Common myeloid progenitor, CD34-positive (primary cell): ENCODE results near the gene TUBA8. TPM values are rescaled to one million over a fixed set of nuclear protein-coding genes. Genes with fewer than 3 reads are reported as not detected.
"Not testable (repeated sequence)": the region's sequence is repeated elsewhere in the genome, so short reads cannot be mapped to it uniquely, and the experiment has no call there.

Experiments used
- CTCF ChIA-PET: fragments of 350-600 bp; sonication (Branson Sonifier 250); formaldehyde crosslinking; loops from one replicate; lab custom pipeline; 2021; ENCODE audit warnings: antibody characterized with exemption; lab: Charles Lee
- POLR2A ChIA-PET: fragments of 350-600 bp; sonication (Branson Sonifier 250); formaldehyde crosslinking; loops from one replicate; lab custom pipeline; 2021; ENCODE audit warnings: antibody characterized with exemption; lab: Charles Lee
- DNase-seq, 3 donors: peaks; one replicate each; pipeline versions ENCODE4 v3.0.0 to v3.0.0-alpha.2; 2013
- H3K27ac ChIP-seq, 2 experiments: 1 replicate in 1 of 2; 2 replicates in 1 of 2; pipeline ENCODE4 v1.7.0; 2013; ENCODE audit warnings: inconsistent platforms in 2 of 2, low read length in 2 of 2, mild to moderate bottlenecking in 2 of 2, low read depth in 1 of 2, moderate library complexity in 1 of 2; ENCODE audit not compliant: severe bottlenecking in 2 of 2, insufficient read depth in 1 of 2, poor library complexity in 1 of 2
- H3K27me3 ChIP-seq, 5 experiments: replicated peaks in 2 of 5; 1 replicate in 3 of 5; 2 replicates in 2 of 5; pipeline versions ENCODE4 v1.6.1 to v1.7.0; 2013; ENCODE audit warnings: low read length in 4 of 5, mild to moderate bottlenecking in 2 of 5, moderate library complexity in 2 of 5, inconsistent platforms in 1 of 5; ENCODE audit not compliant: insufficient read depth in 5 of 5, control insufficient read depth in 4 of 5
- H3K36me3 ChIP-seq, 4 experiments: 1 replicate in 2 of 4; 2 replicates in 2 of 4; pipeline versions ENCODE4 v1.6.1 to v1.7.0; 2013; ENCODE audit warnings: low read length in 3 of 4, control low read depth in 1 of 4, mild to moderate bottlenecking in 1 of 4; ENCODE audit not compliant: control insufficient read depth in 4 of 4, insufficient read depth in 4 of 4
- H3K4me1 ChIP-seq, 4 experiments: 1 replicate in 3 of 4; 2 replicates in 1 of 4; pipeline versions ENCODE4 v1.6.1 to v1.7.1; 2013; ENCODE audit warnings: low read length in 3 of 4, mild to moderate bottlenecking in 3 of 4, control low read depth in 1 of 4, inconsistent platforms in 1 of 4, moderate library complexity in 1 of 4; ENCODE audit not compliant: control insufficient read depth in 4 of 4, insufficient read depth in 4 of 4; ENCODE audit errors: control extremely low read depth in 1 of 4
- H3K4me3 ChIP-seq, 7 experiments: 1 replicate in 4 of 7; 2 replicates in 3 of 7; pipeline versions ENCODE4 v1.5.1 to v1.7.0; 2013; ENCODE audit warnings: mild to moderate bottlenecking in 7 of 7, low read length in 6 of 7, moderate library complexity in 6 of 7, inconsistent platforms in 2 of 7, low read depth in 2 of 7, control low read depth in 1 of 7; ENCODE audit not compliant: insufficient read depth in 4 of 7, control insufficient read depth in 1 of 7; ENCODE audit errors: extremely low read depth in 1 of 7
- H3K9me3 ChIP-seq, 5 experiments: 1 replicate in 4 of 5; 2 replicates in 1 of 5; pipeline versions ENCODE4 v1.6.1 to v1.7.1; 2013; ENCODE audit warnings: low read length in 4 of 5, mild to moderate bottlenecking in 2 of 5, inconsistent platforms in 1 of 5, low read depth in 1 of 5, moderate library complexity in 1 of 5; ENCODE audit not compliant: control insufficient read depth in 4 of 5, insufficient read depth in 2 of 5; ENCODE audit errors: control extremely low read depth in 1 of 5
- WGBS: methylation state at CpG from one replicate; pipeline ENCODE4 v1.1.5; 2013; ENCODE audit not compliant: insufficient coverage; 5-methylcytosine and 5-hydroxymethylcytosine counted together
- polyA plus RNA-seq: library from polyadenylated mRNA; unstranded; fragments of 120-200 nt; gene quantifications from one replicate; pipeline ENCODE4 v1.2.1, GENCODE V29; 2013

Gene TUBA8
- polyA plus RNA-seq, result 2.0 TPM

- peak in 2 of 3 donors; percentile 31 to 63 for DNase-seq
- Histone ChIP-seq H3K9me3 (peaks cover 0 to 16% (median 8%) of the 10 kb centered on the region in 5 experiments), H3K4me1 (peaks cover 7 to 54% (median 45%) of the 10 kb centered on the region in 4 experiments), H3K36me3 (peaks cover 0 to 4% (median 1%) of the 10 kb centered on the region in 4 experiments), H3K4me3 (peak within 1 kb of the TSS in 6 of 7 experiments; percentile 25 to 70 (median 52)), H3K27me3 (peaks cover 2 to 40% (median 14%) of the 10 kb centered on the region in 5 experiments), H3K27ac (no peak within 1 kb of the TSS)
- CTCF ChIA-PET, result no interaction called here
- under 1% methylated on average over 64 of the region's 72 CpGs for WGBS
- POLR2A ChIA-PET, result interaction anchor here (0.7 kb wide), 1 partner anchor 15 kb away, joined by 4 read pairs; no protein-coding TSS in a partner anchor
These were observed at the start of gene TUBA8 for GRCh38 chr22:18110194-18110953. TUBA8 (plus strand) TSS chr22:18110809; CDS start chr22:18110866, 57 bp downstream.

- Histone ChIP-seq H3K4me1 (peaks cover 0 to 5% (median 0%) of the 10 kb centered on the region in 4 experiments), H3K27ac (no peak overlapping the region), H3K36me3 (no peaks in the 10 kb centered on the region), H3K4me3 (no peak overlapping the region), H3K27me3 (peaks cover 0 to 21% (median 3%) of the 10 kb centered on the region in 5 experiments), H3K9me3 (no peaks in the 10 kb centered on the region)
- no CpG with 5 or more reads among the region's 3 CpGs for WGBS
- DNase-seq, result no peak
- CTCF ChIA-PET, result interaction anchor here (1.7 kb wide), 1 partner anchor 232 kb away, joined by 8 read pairs; no protein-coding TSS in a partner anchor
- POLR2A ChIA-PET, result interaction anchor here (1.2 kb wide), 1 partner anchor 52 kb away, joined by 3 read pairs; no protein-coding TSS in a partner anchor
These were observed 48.2 kb upstream of the TUBA8 start for GRCh38 chr22:18062421-18062820.

GRCh38 chr22:18063306-18063705 lies 47.3 kb upstream of the TUBA8 start:
- 91% methylated on average over 7 of the region's 7 CpGs for WGBS
- no peak overlapping the region for H3K4me3 ChIP-seq
- no peaks in the 10 kb centered on the region for H3K9me3 ChIP-seq
- ChIA-PET POLR2A (interaction anchor here (1.2 kb wide), 1 partner anchor 51 kb away, joined by 3 read pairs; no protein-coding TSS in a partner anchor), CTCF (interaction anchor here (1.0 to 1.7 kb wide), 2 partner anchors 12 to 233 kb away, joined by 5 to 8 read pairs; no protein-coding TSS in a partner anchor)
- peaks cover 0 to 5% (median 0%) of the 10 kb centered on the region in 4 experiments for H3K4me1 ChIP-seq
- peaks cover 0 to 21% (median 3%) of the 10 kb centered on the region in 5 experiments for H3K27me3 ChIP-seq
- no peak for DNase-seq
- no peak overlapping the region for H3K27ac ChIP-seq
- no peaks in the 10 kb centered on the region for H3K36me3 ChIP-seq

GRCh38 chr22:18063715-18064114 lies 46.9 kb upstream of the TUBA8 start:
- not testable (repeated sequence) for H3K4me3 ChIP-seq, H3K4me1 ChIP-seq, H3K9me3 ChIP-seq, H3K36me3 ChIP-seq, H3K27ac ChIP-seq, DNase-seq
- POLR2A ChIA-PET, result interaction anchor here (1.2 kb wide), 1 partner anchor 50 kb away, joined by 3 read pairs; no protein-coding TSS in a partner anchor
- CTCF ChIA-PET, result interaction anchor here (1.0 to 1.7 kb wide), 2 partner anchors 12 to 233 kb away, joined by 5 to 8 read pairs; no protein-coding TSS in a partner anchor
- 93% methylated on average over 6 of the region's 6 CpGs for WGBS
- peaks cover 0 to 24% (median 3%) of the 10 kb centered on the region in 5 experiments for H3K27me3 ChIP-seq

GRCh38 chr22:18064636-18065035 lies 46.0 kb upstream of the TUBA8 start:
- ChIA-PET POLR2A (no interaction called here), CTCF (interaction anchor here (0.8 to 2.0 kb wide), 3 partner anchors 9 to 235 kb away, joined by 3 to 9 read pairs (median 6); no protein-coding TSS in a partner anchor)
- WGBS, result 94% methylated on average over 6 of the region's 7 CpGs
- no peaks in the 10 kb centered on the region for H3K9me3 ChIP-seq
- no peaks in the 10 kb centered on the region for H3K36me3 ChIP-seq
- no peak overlapping the region for H3K4me3 ChIP-seq
- H3K27ac ChIP-seq, result no peak overlapping the region
- H3K4me1 ChIP-seq, result peaks cover 0 to 5% (median 0%) of the 10 kb centered on the region in 4 experiments
- peaks cover 0 to 24% (median 3%) of the 10 kb centered on the region in 5 experiments for H3K27me3 ChIP-seq
- no peak for DNase-seq

- Histone ChIP-seq H3K9me3 (no peaks in the 10 kb centered on the region), H3K4me3 (no peak overlapping the region), H3K27me3 (peaks cover 0 to 24% (median 5%) of the 10 kb centered on the region in 5 experiments), H3K36me3 (no peaks in the 10 kb centered on the region), H3K27ac (no peak overlapping the region), H3K4me1 (peaks cover 0 to 5% (median 0%) of the 10 kb centered on the region in 4 experiments)
- ChIA-PET POLR2A (no interaction called here), CTCF (interaction anchor here (0.8 to 2.0 kb wide), 4 partner anchors 9 to 235 kb away, joined by 3 to 9 read pairs (median 4); partner anchors contain the start of gene PEX26)
- peak in 2 of 3 donors; percentile 31 to 56 for DNase-seq
- WGBS, result 26% methylated on average over 9 of the region's 9 CpGs
These were observed 45.4 kb upstream of the TUBA8 start for GRCh38 chr22:18065256-18065655.
